Kidney epithelial cell (primary cell): ENCODE results near the gene JAM3. TPM values are rescaled to one million over a fixed set of nuclear protein-coding genes. Genes with fewer than 3 reads are reported as not detected.
A peak's percentile ranks its signal among the peaks of the same experiment; 100 is the strongest.

Source experiments
- DNase-seq: peaks from one replicate; pipeline ENCODE4 v3.0.0-alpha.2; 2010; ENCODE audit warnings: low read depth
- H3K27me3 ChIP-seq: 2 replicates; pipeline ENCODE4 v1.6.0; 2011; ENCODE audit warnings: low read length; ENCODE audit not compliant: control insufficient read depth, insufficient read depth
- H3K36me3 ChIP-seq: 2 replicates; pipeline ENCODE4 v1.5.1; 2011; ENCODE audit warnings: low read length; ENCODE audit not compliant: control insufficient read depth, insufficient read depth
- H3K4me3 ChIP-seq: 2 replicates; pipeline ENCODE4 v1.5.1; 2011; ENCODE audit warnings: low read depth, mild to moderate bottlenecking, control low read depth, low read length
- total RNA-seq: library from RNA; depleted of rRNA; stranded (reverse); fragments of >200 nt; gene quantifications from 2 replicates; pipeline ENCODE4 v1.2.3, GENCODE V29; 2015
- TF ChIP-seq, protein P1 (sequence below): IDR thresholded peaks from 2 replicates; pipeline ENCODE4 v1.5.1; 2011; ENCODE audit warnings: mild to moderate bottlenecking, moderate library complexity, low read length, control low read depth, inconsistent platforms; ENCODE audit not compliant: insufficient read depth, poor library complexity, severe bottlenecking

JAM3 gene
- total RNA-seq, 1 donor from 2014 or later = 28.0 TPM

DNA sequence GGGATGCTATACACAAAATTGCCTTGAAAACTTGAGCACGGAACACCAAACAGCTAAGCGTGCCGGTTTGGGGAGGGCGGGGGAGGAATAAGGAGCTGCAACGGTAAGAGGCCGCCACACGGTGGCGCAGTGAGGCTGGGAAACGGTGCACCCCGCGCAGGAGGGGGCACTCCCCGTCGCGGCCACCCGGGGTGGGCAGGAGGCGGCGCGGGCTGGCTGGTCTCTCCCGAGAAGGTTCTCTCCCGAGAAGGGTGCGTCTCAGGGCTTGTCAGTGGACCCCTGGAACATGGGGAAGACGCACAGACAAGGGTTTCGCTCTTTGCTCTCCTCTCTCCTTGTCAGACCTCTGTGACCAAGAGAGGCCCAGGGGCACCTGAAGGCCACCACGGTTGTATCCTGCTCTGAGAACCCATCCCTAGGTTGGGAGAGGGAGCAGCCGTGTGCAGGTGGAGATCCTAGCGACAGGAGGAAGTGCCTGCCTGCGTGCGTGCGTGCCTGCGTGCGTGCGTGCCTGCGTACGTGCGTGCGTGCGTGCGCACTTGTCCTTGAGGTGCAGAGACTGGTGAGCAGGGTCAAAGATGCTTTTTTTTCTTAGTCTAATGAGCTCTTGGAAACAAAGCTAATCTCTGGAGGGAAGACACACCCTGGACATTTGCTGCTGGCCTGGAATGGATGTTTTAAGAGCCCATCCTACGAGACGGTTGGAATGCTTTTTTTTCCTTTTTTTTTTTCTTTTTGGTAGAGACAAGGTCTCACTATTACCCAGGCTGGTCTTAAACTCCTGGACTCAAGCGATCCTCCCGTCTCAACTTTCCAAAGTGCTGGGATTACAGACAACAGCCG, 18.1 kb upstream of the JAM3 start:
- Histone ChIP-seq H3K27me3 (peaks cover 14% of the 10 kb centered on the region), H3K4me3 (peak overlapping the region; percentile 7), H3K36me3 (no peaks in the 10 kb centered on the region)
- TF ChIP-seq, protein P1, sequence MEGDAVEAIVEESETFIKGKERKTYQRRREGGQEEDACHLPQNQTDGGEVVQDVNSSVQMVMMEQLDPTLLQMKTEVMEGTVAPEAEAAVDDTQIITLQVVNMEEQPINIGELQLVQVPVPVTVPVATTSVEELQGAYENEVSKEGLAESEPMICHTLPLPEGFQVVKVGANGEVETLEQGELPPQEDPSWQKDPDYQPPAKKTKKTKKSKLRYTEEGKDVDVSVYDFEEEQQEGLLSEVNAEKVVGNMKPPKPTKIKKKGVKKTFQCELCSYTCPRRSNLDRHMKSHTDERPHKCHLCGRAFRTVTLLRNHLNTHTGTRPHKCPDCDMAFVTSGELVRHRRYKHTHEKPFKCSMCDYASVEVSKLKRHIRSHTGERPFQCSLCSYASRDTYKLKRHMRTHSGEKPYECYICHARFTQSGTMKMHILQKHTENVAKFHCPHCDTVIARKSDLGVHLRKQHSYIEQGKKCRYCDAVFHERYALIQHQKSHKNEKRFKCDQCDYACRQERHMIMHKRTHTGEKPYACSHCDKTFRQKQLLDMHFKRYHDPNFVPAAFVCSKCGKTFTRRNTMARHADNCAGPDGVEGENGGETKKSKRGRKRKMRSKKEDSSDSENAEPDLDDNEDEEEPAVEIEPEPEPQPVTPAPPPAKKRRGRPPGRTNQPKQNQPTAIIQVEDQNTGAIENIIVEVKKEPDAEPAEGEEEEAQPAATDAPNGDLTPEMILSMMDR = peak; percentile 85
- DNase-seq = no peak

DNA sequence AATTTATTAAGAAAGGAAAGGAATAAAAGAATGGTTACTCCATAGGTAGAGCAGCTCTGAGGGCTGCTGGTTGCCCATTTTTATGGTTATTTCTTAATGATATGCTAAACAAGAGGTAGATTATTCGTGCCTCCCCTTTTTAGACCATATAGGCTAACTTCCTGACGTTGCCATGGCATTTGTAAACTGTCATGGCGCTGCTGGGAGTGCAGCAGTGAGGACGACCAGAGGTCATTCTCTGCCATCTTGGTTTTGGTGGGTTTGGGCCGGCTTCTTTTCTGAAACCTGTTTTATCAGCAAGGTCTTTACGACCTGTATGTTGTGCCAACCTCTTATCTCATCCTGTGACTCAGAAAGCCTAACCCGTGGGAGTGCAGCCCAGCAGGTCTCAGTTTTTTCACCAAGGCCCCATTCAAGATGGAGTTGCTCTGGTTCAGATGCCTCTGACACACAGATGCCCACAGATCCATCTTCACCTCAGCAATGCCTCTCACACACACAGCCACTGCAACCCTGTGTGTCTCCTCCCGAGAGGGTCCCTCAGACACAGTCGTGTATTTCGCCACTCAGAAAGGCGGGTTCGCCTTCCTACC, 16.4 kb upstream of the JAM3 start:
- Histone ChIP-seq H3K27me3 (peaks cover 11% of the 10 kb centered on the region), H3K4me3 (no peak overlapping the region), H3K36me3 (no peaks in the 10 kb centered on the region)
- TF ChIP-seq, protein P1 = no peak
- no peak for DNase-seq

DNA sequence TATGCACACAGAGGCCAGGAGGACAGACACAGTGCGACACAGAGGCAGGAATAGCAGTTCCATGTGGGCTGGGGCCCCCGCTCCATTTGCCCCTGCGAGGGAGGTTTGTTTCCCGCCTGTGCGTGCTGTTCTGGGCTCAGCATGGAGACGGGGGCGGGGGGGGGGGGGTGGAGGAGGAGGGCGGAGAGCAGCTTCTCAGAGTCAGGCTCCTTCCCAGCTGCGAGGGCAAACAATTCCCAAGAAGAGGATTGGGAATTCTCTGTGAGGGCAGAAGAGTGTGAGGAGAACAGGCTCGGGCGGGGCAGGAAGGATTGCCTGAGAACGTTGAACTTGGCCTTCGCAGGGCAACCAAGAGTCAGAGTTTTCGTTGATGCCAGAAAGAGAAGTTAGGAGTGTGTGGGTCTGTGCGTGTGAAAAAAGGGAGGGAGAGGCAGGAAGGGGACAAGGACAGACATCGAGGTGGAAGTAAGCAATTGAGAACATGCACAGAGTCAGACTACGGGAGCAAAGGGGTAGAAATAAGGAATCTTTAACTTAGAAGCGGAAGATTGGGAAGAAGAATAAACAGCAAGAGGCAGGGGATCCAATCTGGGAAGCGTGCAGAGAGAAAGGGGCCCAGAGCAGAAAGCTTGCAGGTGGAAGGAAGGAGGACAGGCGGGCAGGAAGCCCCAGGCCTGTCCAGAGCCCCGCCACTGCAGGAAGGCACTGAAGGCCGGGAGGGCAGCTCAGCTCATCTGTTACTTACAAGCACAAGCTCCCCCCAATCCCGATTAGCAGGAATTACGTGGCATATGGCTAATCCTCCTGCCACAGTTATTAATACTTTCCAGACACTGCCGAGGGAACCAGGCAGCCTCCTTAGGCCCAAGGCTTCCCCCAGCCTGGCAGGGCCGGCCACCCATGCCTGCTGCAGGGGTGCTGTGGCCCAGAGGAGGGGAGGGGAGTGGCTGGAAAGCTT, 15.6 kb upstream of the JAM3 start:
- peaks cover 11% of the 10 kb centered on the region for H3K27me3 ChIP-seq
- no peak for DNase-seq
- no peak overlapping the region for H3K4me3 ChIP-seq
- TF ChIP-seq, protein P1 = no peak
- no peaks in the 10 kb centered on the region for H3K36me3 ChIP-seq

DNA sequence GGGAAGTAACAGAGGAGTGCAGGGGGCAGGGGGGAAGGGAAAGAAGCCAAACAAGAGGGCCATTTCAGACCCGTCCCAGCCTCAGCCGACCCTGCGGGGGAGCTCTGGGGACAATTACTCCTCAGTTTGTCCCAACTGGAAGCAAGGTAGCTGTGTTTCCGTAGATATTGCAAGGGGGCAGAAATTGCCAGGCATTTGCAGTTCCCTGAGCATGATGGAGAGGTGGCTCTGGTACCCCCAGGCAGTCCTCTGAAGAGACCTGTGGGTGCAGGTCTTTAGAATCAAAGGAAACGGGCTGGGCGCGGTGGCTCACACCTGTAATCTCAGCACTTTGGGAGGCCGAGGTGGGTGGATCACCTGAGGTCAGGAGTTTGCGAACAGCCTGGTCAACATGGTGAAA, 13.8 kb upstream of the JAM3 start:
- no peak overlapping the region for H3K4me3 ChIP-seq

DNA sequence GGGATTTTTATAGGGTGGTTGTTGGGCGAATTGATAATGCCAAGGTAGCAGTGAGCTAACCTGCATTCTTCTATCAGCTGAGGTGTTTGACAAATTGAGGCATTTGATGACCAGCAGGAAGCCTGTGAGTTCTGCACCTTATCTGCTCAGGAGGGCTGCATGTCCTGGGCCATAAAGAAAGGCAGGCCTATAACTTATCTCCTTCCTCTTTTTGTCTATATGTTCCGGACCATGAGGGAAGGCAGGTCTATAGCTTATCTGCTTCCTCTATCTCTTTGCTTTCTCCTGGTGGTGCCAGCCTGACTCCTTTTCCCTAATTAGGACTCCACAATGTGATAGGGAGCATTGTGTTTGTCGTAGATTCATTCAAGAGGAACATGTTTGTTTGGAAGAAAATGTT, 8.6 kb upstream of the JAM3 start:
- H3K4me3 ChIP-seq = no peak overlapping the region
- no peak for DNase-seq
- no peaks in the 10 kb centered on the region for H3K27me3 ChIP-seq
- TF ChIP-seq, protein P1 = no peak
- H3K36me3 ChIP-seq = no peaks in the 10 kb centered on the region

More for the DNA sequence above, 13.8 kb upstream of the JAM3 start:
- H3K27me3 ChIP-seq = peaks cover 3% of the 10 kb centered on the region
- no peaks in the 10 kb centered on the region for H3K36me3 ChIP-seq
- DNase-seq = no peak
- TF ChIP-seq, protein P1 = no peak
